GM21576 (cell line): Measurements from ENCODE around the gene RILP.

Source experiments
- ATAC-seq: cut with Tn5 transposase; IDR thresholded peaks from one replicate; pipeline ENCODE4 v1.9.1; 2021; ENCODE audit warnings: mild to moderate bottlenecking, moderate library complexity; ENCODE audit not compliant: unreplicated experiment

RILP gene

DNA sequence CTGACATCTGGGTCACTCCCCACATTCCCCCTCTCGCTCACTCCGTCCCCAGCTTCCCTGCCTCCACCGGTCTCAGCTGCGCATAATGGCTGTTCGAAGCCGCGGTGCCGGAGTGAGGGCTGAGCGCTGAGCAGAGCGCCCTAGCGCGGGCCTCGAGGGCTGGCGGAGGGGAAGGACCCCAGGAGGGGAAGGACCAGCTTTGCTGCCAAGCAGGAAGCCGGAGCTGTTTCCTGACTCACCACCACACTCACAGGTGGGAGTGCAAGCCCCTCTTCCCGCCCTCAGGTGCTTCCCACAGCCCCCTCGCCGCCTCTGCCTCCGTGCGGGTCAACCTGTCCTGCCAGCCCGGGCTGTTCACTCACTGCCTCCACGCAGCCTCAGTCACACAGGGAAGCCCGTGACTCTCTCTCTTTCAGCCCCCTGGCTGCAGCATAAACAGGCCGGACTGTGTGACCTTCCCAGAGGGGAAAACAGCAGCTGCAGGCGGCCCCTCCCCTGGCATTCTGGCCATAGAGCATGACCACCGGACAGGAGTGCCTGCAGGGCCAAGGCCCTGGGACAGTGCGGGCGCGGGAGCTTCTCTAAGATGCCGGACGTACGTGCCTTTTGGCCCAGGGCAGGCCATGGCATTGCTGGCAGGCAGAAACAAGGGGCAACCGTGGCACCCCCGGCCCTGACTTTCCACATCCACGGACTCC lies 44.7 kb downstream of the RILP start:
- ATAC-seq, result no peak

DNA sequence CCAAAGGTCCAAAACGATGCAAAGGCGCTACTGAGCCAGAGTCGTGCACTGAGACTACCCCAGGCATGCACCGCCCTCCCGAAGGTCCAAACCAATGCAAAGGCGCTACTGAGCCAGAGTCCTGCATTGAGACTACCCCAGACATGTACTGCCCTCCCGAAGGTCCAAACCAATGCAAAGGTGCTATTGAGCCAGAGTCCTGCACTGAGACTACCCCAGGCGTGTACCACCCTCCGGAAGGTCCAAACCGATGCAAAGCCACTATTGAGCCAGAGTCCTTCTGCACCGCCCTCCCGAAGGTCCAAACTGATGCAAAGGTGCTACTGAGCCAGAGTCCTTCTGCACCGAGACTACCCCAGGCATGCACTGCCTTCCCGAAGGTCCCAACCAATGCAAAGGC lies 48.1 kb downstream of the RILP start:
- ATAC-seq, result no peak

DNA sequence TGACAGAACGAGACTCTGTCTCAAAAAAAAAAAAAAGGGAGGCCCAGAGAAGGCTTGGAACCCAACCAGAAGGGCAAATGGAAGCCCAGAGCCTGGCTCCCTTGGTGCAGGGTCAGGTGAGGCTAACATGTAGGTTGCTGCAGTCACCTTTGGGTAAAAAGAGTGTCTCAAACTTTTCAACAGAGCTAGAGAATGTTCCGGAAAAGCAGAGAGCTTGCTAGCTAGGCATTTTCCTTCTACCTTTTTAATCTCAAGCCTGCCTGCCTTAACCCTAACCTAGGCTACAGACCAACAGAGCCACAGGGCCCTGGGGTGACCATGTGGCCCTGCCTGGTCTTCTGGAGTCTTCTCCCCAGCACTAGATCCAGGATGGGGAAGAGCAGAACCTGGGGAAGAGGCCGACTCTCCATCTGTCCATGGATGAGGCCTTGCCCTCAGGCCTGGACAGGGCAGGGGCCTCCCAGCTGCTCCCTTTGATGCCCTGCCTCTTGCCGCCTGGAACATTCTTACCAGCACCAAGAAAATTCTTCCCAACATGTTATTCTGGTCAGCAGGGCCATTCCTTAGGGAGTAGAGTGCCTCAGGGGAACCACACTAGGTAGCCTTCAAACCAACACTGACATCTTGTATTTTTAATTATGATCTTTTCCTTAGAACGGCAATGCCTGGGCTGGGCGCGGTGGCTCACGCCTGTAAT lies 51.1 kb downstream of the RILP start:
- ATAC-seq, result no peak

DNA sequence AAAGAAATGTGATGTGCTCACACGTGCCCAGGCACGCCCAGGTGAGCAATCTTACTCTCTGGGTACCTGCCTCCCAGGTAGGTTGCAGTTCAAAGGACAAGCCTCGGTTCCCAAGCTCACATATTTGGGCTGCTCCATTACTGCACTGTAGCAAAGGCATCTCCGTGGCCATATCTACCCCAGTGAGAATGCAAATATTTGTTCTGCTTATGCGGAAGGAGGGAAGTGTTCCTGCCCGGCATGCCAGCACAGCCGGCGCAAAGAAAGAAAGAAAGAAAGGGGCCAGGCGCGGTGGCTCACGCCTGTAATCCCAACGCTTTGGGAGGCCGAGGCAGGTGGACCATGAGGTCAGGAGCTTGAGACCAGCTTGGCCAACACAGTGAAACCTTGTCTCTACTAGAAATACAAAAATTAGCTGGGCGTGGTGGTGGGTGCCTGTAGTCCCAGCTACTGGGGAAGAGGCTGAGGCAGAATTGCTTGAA lies 51.8 kb downstream of the RILP start:
- no peak for ATAC-seq
